SHP77 (cell line): ENCODE results near the gene DLL1.

Experiments used
- DNase-seq, 2 experiments: peaks; one replicate each; lab custom pipeline; 2025; lab: John Stamatoyannopoulos, UW

The DLL1 gene

GRCh38 chr6:170281331-170282292 is 9.3 kb downstream of the DLL1 start:
- no peak for DNase-seq

- DNase-seq = no peak
These were observed 10.2 kb downstream of the DLL1 start for GRCh38 chr6:170280689-170281045.

GRCh38 chr6:170279977-170280688 is 10.7 kb downstream of the DLL1 start:
- peak; percentile 92 to 93 for DNase-seq

- DNase-seq = no peak
These were observed 11.5 kb downstream of the DLL1 start for GRCh38 chr6:170279426-170279825.

GRCh38 chr6:170278743-170279094 is 12.2 kb downstream of the DLL1 start:
- no peak for DNase-seq

- no peak for DNase-seq
These were observed 12.8 kb downstream of the DLL1 start for GRCh38 chr6:170277893-170278742.

- DNase-seq = no peak
These were observed 14.4 kb downstream of the DLL1 start for GRCh38 chr6:170276369-170277057.

- DNase-seq = no peak
These were observed 15.9 kb downstream of the DLL1 start for GRCh38 chr6:170274713-170275560.

GRCh38 chr6:170273681-170274080 is 17.2 kb downstream of the DLL1 start:
- DNase-seq = no peak

GRCh38 chr6:170273191-170273590 is 17.7 kb downstream of the DLL1 start:
- DNase-seq = no peak

- no peak for DNase-seq
These were observed 18.4 kb downstream of the DLL1 start for GRCh38 chr6:170272341-170273065.

- no peak for DNase-seq
These were observed 19.0 kb downstream of the DLL1 start for GRCh38 chr6:170271771-170272314.

GRCh38 chr6:170270984-170271593 is 19.8 kb downstream of the DLL1 start:
- no peak for DNase-seq

GRCh38 chr6:170269846-170270541 is 20.9 kb downstream of the DLL1 start:
- no peak for DNase-seq

GRCh38 chr6:170269151-170269845 is 21.6 kb downstream of the DLL1 start:
- DNase-seq = peak; percentile 95 to 96

- DNase-seq = no peak
These were observed 22.4 kb downstream of the DLL1 start for GRCh38 chr6:170268216-170269129.

- DNase-seq = no peak
These were observed 23.2 kb downstream of the DLL1 start for GRCh38 chr6:170267688-170268087.
